IMR-90 (cell line): ENCODE results near the gene TSPAN3. TPM values are rescaled to one million over a fixed set of nuclear protein-coding genes. Genes with fewer than 3 reads are reported as not detected.

Source experiments
- ATAC-seq: fragments of 200-7000 bp; cut with Tn5 transposase; 2 replicates; pipeline ENCODE4 v1.9.1; 2020; ENCODE audit warnings: low read depth, mild to moderate bottlenecking, moderate library complexity
- BruUV-seq: library from RNA; stranded (reverse); fragments of 400-500 nt; replicated peaks from 2 replicates; lab custom pipeline; 2021; lab: Mats Ljungman, UMichigan
- CTCF ChIA-PET: fragments of 300-600 bp; formaldehyde crosslinking; extraction: SDS; loops from one replicate; lab custom pipeline; 2021; ENCODE audit warnings: antibody characterized with exemption; lab: Yijun Ruan, JAX
- POLR2A ChIA-PET: fragments of 300-600 bp; sonication (Branson Sonifier 250); formaldehyde crosslinking; loops from one replicate; lab custom pipeline; 2022; ENCODE audit warnings: antibody characterized with exemption; ENCODE audit not compliant: unreplicated experiment; lab: Charles Lee
- DNase-seq: peaks from one replicate; pipeline ENCODE4 v3.0.0; 2013
- H2AFZ ChIP-seq: replicated peaks from 2 replicates; pipeline ENCODE3; 2013; ENCODE audit warnings: low read length, mild to moderate bottlenecking; ENCODE audit not compliant: poor library complexity
- H2AK5ac ChIP-seq: 2 replicates; pipeline ENCODE4 v1.6.1; 2013; ENCODE audit warnings: low read depth, low read length, inconsistent platforms
- H2AK9ac ChIP-seq: replicated peaks from 2 replicates; pipeline ENCODE3; 2013; ENCODE audit warnings: mild to moderate bottlenecking, low read depth, low read length, moderate library complexity; ENCODE audit not compliant: poor library complexity
- H2BK120ac ChIP-seq: 2 replicates; pipeline ENCODE4 v1.6.1; 2013; ENCODE audit warnings: low read depth, low read length, inconsistent platforms
- H2BK15ac ChIP-seq: 3 replicates; pipeline ENCODE4 v1.6.1; 2013; ENCODE audit warnings: low read depth, low read length, inconsistent platforms
- H2BK20ac ChIP-seq: 2 replicates; pipeline ENCODE4 v1.6.1; 2013; ENCODE audit warnings: low read depth, mild to moderate bottlenecking, inconsistent platforms, low read length, moderate library complexity
- H2BK5ac ChIP-seq: 2 replicates; pipeline ENCODE4 v1.6.1; 2013; ENCODE audit warnings: mild to moderate bottlenecking, low read depth, low read length, inconsistent platforms; ENCODE audit not compliant: poor library complexity, severe bottlenecking
- H3K14ac ChIP-seq: replicated peaks from 2 replicates; pipeline ENCODE4 v1.6.1; 2013; ENCODE audit warnings: low read depth, low read length, inconsistent platforms
- H3K18ac ChIP-seq: 2 replicates; pipeline ENCODE4 v1.6.1; 2013; ENCODE audit warnings: low read depth, low read length, control low read depth
- H3K23ac ChIP-seq: 2 replicates; pipeline ENCODE4 v1.6.1; 2013; ENCODE audit warnings: low read depth, low read length, inconsistent platforms
- H3K27ac ChIP-seq: 2 replicates; pipeline ENCODE4 v1.5.1; 2013; ENCODE audit warnings: mild to moderate bottlenecking, control low read depth, low read length; ENCODE audit not compliant: insufficient read depth
- H3K27me3 ChIP-seq: 2 replicates; pipeline ENCODE4 v1.6.1; 2013; ENCODE audit warnings: low read length; ENCODE audit not compliant: control insufficient read depth, insufficient read depth
- H3K36me3 ChIP-seq: 2 replicates; pipeline ENCODE4 v1.6.1; 2013; ENCODE audit warnings: low read length, mixed read lengths; ENCODE audit not compliant: control insufficient read depth, insufficient read depth
- H3K4ac ChIP-seq: 2 replicates; pipeline ENCODE4 v1.6.1; 2013; ENCODE audit warnings: low read depth, low read length, inconsistent platforms
- H3K4me1 ChIP-seq: 2 replicates; pipeline ENCODE4 v1.6.1; 2013; ENCODE audit warnings: low read length, mixed read lengths; ENCODE audit not compliant: control insufficient read depth, insufficient read depth
- H3K4me2 ChIP-seq: 2 replicates; pipeline ENCODE4 v1.6.1; 2013; ENCODE audit warnings: low read depth, mild to moderate bottlenecking, control low read depth, low read length, moderate library complexity
- H3K4me3 ChIP-seq: 2 replicates; pipeline ENCODE4 v1.5.1; 2013; ENCODE audit warnings: low read depth, mild to moderate bottlenecking, control low read depth, low read length, moderate library complexity; ENCODE audit not compliant: insufficient read depth
- H3K56ac ChIP-seq: 2 replicates; pipeline ENCODE4 v1.6.1; 2013; ENCODE audit warnings: low read length, inconsistent platforms; ENCODE audit not compliant: insufficient read depth; ENCODE audit errors: extremely low read depth
- H3K79me1 ChIP-seq, 2 experiments: 2 replicates each; pipeline ENCODE4 v1.6.1; 2013; ENCODE audit warnings: low read length in 2 of 2, inconsistent platforms in 1 of 2, low read depth in 1 of 2
- H3K9ac ChIP-seq: 2 replicates; pipeline ENCODE4 v1.6.1; 2013; ENCODE audit warnings: low read depth, low read length, control low read depth
- H3K9me1 ChIP-seq: 2 replicates; pipeline ENCODE4 v1.6.1; 2013; ENCODE audit warnings: low read length, inconsistent platforms; ENCODE audit not compliant: insufficient read depth
- H3K9me3 ChIP-seq: 2 replicates; pipeline ENCODE4 v1.6.1; 2013; ENCODE audit warnings: low read length; ENCODE audit not compliant: control insufficient read depth, insufficient read depth
- H4K20me1 ChIP-seq: 2 replicates; pipeline ENCODE4 v1.6.1; 2013; ENCODE audit warnings: low read length, inconsistent platforms; ENCODE audit not compliant: insufficient read depth
- H4K5ac ChIP-seq: 2 replicates; pipeline ENCODE4 v1.6.1; 2013; ENCODE audit warnings: mild to moderate bottlenecking, low read depth, low read length, control low read depth
- H4K8ac ChIP-seq, 2 experiments: 2 replicates each; pipeline ENCODE4 v1.6.1; 2013; ENCODE audit warnings: low read depth in 2 of 2, low read length in 2 of 2, control low read depth in 1 of 2, inconsistent platforms in 1 of 2
- H4K91ac ChIP-seq: 2 replicates; pipeline ENCODE4 v1.6.1; 2013; ENCODE audit warnings: low read depth, low read length, inconsistent platforms; ENCODE audit not compliant: insufficient read depth
- BHLHE40 ChIP-seq: fragments of 150-350 bp; IDR thresholded peaks from 2 replicates; pipeline ENCODE4 v1.6.1; 2016; ENCODE audit warnings: mild to moderate bottlenecking, low read depth, low read length
- CEBPB ChIP-seq: IDR thresholded peaks from 2 replicates; pipeline ENCODE4 v1.6.1; 2012; ENCODE audit warnings: low read depth, low read length, improper control_type of control experiment
- CHD1 ChIP-seq: IDR thresholded peaks from 2 replicates; pipeline ENCODE4 v1.6.1; 2012; ENCODE audit warnings: low read depth, low read length, improper control_type of control experiment
- MXI1 ChIP-seq: IDR thresholded peaks from 2 replicates; pipeline ENCODE4 v1.6.1; 2012; ENCODE audit warnings: low read depth, mild to moderate bottlenecking, low read length, moderate library complexity, borderline replicate concordance
- POLR2A ChIP-seq: IDR thresholded peaks from 2 replicates; pipeline ENCODE4 v1.6.1; 2012; ENCODE audit warnings: mild to moderate bottlenecking, low read depth, low read length
- WGBS, 2 experiments: methylation state at CpG; one replicate each; pipeline versions ENCODE4 v1.1.5 to v1.1.7; 2013; ENCODE audit warnings: missing lambda C conversion rate in 2 of 2; ENCODE audit not compliant: insufficient read length in 1 of 2; ENCODE audit errors: extremely low coverage in 2 of 2; 5-methylcytosine and 5-hydroxymethylcytosine counted together
- dilution Hi-C: fragments of 300-500 bp; cut with HindIII; formaldehyde crosslinking; loops from one replicate; pipeline ENCODE4 v1.14.3; 2018; ENCODE audit warnings: low sequenced_read_pairs; ENCODE audit not compliant: unreplicated experiment
- in situ Hi-C: fragments of 300-500 bp; cut with MboI; formaldehyde crosslinking; loops from 3 replicates; pipeline ENCODE4 v1.14.3; 2019; ENCODE audit warnings: low sequenced_read_pairs, inconsistent platforms, mixed read lengths
- intact Hi-C: fragments of 100-400 bp; cut with micrococcal nuclease; formaldehyde crosslinking; loops from 2 replicates; pipeline ENCODE4 v1.10.0; 2022
- polyA plus RNA-seq, 3 experiments: library from polyadenylated mRNA; depleted of rRNA; stranded (reverse); fragments of >200 nt; gene quantifications; 2 replicates each; pipeline ENCODE4 v1.2.3, GENCODE V29; 2012; ENCODE audit warnings: low replicate concordance in 1 of 3
- total RNA-seq: library from RNA; depleted of rRNA; stranded (reverse); fragments of >200 nt; gene quantifications from 2 replicates; pipeline ENCODE4 v1.2.3, GENCODE V29; 2012
- TF ChIP-seq, protein P1 (sequence below): fragments of 150-350 bp; IDR thresholded peaks from 2 replicates; pipeline ENCODE4 v1.6.1; 2016; ENCODE audit warnings: low read depth, mild to moderate bottlenecking, low read length, moderate library complexity, borderline replicate concordance
- TF ChIP-seq, protein P2 (sequence below): fragments of 150-350 bp; IDR thresholded peaks from 2 replicates; pipeline ENCODE4 v1.6.1; 2017; ENCODE audit warnings: mild to moderate bottlenecking, antibody characterized with exemption, low read length, low read depth

TSPAN3 gene
- total and polyA plus RNA-seq, 2 of the 4 experiments (the other 2 are of a cell fraction) = 270 to 295 TPM

DNA sequence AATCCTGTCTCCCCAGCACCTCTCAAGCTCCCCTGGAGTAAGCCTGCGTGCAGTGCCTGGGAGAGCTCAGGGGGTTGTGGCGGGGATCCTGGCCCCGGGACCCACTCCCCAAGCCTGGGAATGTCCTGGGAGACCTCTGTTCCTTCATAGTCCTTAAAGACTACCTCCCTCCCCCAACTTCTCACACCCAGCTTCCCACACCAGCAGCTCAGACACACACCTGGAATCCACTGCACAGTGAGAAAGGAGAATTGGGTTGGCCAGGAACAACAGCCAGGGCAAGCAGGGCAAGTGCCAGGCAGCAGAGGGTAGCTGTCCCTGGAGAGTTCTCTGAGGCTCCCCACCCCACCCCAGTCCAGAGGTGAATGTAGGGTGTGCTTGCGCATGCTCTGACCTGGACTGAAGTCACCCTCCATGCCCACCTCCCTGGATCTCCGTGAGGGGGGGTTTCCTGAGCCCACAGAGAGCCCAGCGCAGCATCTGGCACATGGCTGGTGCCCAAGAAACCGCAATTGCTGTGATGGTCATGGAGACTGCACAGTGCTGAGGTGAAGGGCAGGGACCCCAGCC, 53.7 kb downstream of the TSPAN3 start (continued):
- TF ChIP-seq, protein P1, sequence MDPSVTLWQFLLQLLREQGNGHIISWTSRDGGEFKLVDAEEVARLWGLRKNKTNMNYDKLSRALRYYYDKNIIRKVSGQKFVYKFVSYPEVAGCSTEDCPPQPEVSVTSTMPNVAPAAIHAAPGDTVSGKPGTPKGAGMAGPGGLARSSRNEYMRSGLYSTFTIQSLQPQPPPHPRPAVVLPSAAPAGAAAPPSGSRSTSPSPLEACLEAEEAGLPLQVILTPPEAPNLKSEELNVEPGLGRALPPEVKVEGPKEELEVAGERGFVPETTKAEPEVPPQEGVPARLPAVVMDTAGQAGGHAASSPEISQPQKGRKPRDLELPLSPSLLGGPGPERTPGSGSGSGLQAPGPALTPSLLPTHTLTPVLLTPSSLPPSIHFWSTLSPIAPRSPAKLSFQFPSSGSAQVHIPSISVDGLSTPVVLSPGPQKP = no peak
- TF ChIP-seq, protein P2, sequence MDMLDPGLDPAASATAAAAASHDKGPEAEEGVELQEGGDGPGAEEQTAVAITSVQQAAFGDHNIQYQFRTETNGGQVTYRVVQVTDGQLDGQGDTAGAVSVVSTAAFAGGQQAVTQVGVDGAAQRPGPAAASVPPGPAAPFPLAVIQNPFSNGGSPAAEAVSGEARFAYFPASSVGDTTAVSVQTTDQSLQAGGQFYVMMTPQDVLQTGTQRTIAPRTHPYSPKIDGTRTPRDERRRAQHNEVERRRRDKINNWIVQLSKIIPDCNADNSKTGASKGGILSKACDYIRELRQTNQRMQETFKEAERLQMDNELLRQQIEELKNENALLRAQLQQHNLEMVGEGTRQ = no peak
- no peak for TF ChIP-seq BHLHE40

DNA sequence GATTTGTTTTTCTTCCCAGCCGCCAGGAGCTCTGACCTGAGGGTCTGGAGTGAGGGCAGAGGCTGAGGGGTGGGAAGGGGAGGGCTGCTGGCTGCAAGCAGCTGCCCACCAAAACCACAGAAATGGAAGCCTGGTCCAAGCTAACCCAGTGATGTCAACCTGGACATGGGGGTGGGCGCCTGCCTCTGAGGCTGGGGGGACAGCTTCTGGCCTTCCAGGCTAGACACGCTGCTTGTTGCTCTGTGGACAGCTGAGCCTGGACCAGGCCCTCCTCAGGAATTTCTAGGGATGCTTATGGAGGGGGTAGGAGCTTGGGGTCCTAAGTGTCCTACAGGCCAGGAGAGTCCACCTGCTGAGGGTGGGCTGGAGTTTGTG, 54.6 kb downstream of the TSPAN3 start:
- Histone ChIP-seq H3K23ac (no peak overlapping the region), H2BK15ac (no peak overlapping the region), H3K4ac (no peak overlapping the region), H4K5ac (no peak overlapping the region), H3K79me1 (no peaks in the 10 kb centered on the region), H3K9me1 (peaks cover 6% of the 10 kb centered on the region), H3K14ac (no peak overlapping the region), H3K18ac (no peak overlapping the region), H4K91ac (no peak overlapping the region), H3K9ac (no peak overlapping the region), H3K36me3 (no peaks in the 10 kb centered on the region), H3K4me2 (no peak overlapping the region), H4K8ac (no peak overlapping the region), H2AK5ac (no peak overlapping the region), H2AFZ (peak overlapping the region; percentile 23), H2AK9ac (no peak overlapping the region), H4K20me1 (no peaks in the 10 kb centered on the region), H3K4me3 (no peak overlapping the region), H2BK120ac (no peak overlapping the region), H3K27ac (no peak overlapping the region), H3K9me3 (no peaks in the 10 kb centered on the region), H2BK5ac (no peak overlapping the region), H3K56ac (no peak overlapping the region), H3K27me3 (peaks cover 19% of the 10 kb centered on the region), H2BK20ac (no peak overlapping the region), H3K4me1 (peaks cover 2% of the 10 kb centered on the region)
- BruUV-seq = no TSS peak
- no peak for ATAC-seq
- intact Hi-C loops (no loop called here), in situ Hi-C loops (no loop called here), dilution Hi-C loops (no loop called here)
- no peak for DNase-seq
- CTCF ChIA-PET = interaction anchor here (0.6 kb wide), 1 partner anchor 10 kb away, joined by 3 read pairs; no protein-coding TSS in a partner anchor
- no CpG with 5 or more reads among the region's 3 CpGs for WGBS, 2 experiments
- TF ChIP-seq MXI1 (no peak), CEBPB (no peak), CHD1 (no peak), POLR2A (no peak)
- POLR2A ChIA-PET = no interaction called here
